ENCODE results near the gene RIPOR2. TPM values are rescaled to one million over a fixed set of nuclear protein-coding genes. Genes with fewer than 3 reads are reported as not detected.

The RIPOR2 gene
- total and polyA plus RNA-seq, 2 of the 13 experiments (the other 11 are each of a cell fraction or from before 2014, with no cell fraction given), result 0.02 to 0.05 TPM

GRCh38 chr6:24774696-24775519, 160.9 kb downstream of the RIPOR2 start, which contains the start of gene GMNN (continued):
- TF ChIP-seq AKNA (CRISPR knock-in tag; IDR thresholded peaks at IDR 0.05; ENCODE audit: borderline replicate concordance) (peak; percentile 93), SKIL (CRISPR knock-in tag; IDR thresholded peaks at IDR 0.05; ENCODE audit: borderline replicate concordance) (0 out of 2 replicates have a peak, but pooled peaks have one; percentile 27), CENPX (CRISPR knock-in tag; IDR thresholded peaks at IDR 0.05) (no peak), ZNF34 (CRISPR knock-in tag; IDR thresholded peaks at IDR 0.05; ENCODE audit: borderline replicate concordance) (peak; percentile 90), ZNF12 (CRISPR knock-in tag; IDR thresholded peaks at IDR 0.05) (no peak), RBFOX2 (IDR thresholded peaks at IDR 0.05; ENCODE audit: low read depth, low read length) (peak; percentile 98), ZNF362 (CRISPR knock-in tag; IDR thresholded peaks at IDR 0.05; ENCODE audit: borderline replicate concordance) (peak; percentile 51; the same call in 1 of the 2 replicates), KLF13 (CRISPR knock-in tag; IDR thresholded peaks at IDR 0.05) (peak; percentile 73), SUZ12 (IDR thresholded peaks at IDR 0.05; ENCODE audit: low read depth, low read length) (no peak), ZNF776 (CRISPR knock-in tag; IDR thresholded peaks at IDR 0.05) (peak; percentile 94), ELF4 (CRISPR knock-in tag; IDR thresholded peaks at IDR 0.05; ENCODE audit: borderline replicate concordance) (no peak), ATF3 (CRISPR knock-in tag; IDR thresholded peaks at IDR 0.05) (peak; percentile 31; the same call in 1 of the 2 replicates), ZNF569 (CRISPR knock-in tag; IDR thresholded peaks at IDR 0.05; ENCODE audit: borderline replicate concordance) (peak; percentile 97; the same call in 1 of the 2 replicates), SP2 (CRISPR knock-in tag; IDR thresholded peaks at IDR 0.05) (peak; percentile 92), ZNF260 (CRISPR knock-in tag; IDR thresholded peaks at IDR 0.05; ENCODE audit: borderline replicate concordance, low read depth) (no peak)
